Superior temporal gyrus (tissue), 1 donor: Measurements from ENCODE around the gene TNS1.
A peak's percentile ranks its signal among the peaks of the same experiment; 100 is the strongest.

Experiments
- DNase-seq: peaks from one replicate; pipeline ENCODE4 v3.0.0-alpha.2; 2016; ENCODE audit errors: extremely low spot score

The TNS1 gene

DNA sequence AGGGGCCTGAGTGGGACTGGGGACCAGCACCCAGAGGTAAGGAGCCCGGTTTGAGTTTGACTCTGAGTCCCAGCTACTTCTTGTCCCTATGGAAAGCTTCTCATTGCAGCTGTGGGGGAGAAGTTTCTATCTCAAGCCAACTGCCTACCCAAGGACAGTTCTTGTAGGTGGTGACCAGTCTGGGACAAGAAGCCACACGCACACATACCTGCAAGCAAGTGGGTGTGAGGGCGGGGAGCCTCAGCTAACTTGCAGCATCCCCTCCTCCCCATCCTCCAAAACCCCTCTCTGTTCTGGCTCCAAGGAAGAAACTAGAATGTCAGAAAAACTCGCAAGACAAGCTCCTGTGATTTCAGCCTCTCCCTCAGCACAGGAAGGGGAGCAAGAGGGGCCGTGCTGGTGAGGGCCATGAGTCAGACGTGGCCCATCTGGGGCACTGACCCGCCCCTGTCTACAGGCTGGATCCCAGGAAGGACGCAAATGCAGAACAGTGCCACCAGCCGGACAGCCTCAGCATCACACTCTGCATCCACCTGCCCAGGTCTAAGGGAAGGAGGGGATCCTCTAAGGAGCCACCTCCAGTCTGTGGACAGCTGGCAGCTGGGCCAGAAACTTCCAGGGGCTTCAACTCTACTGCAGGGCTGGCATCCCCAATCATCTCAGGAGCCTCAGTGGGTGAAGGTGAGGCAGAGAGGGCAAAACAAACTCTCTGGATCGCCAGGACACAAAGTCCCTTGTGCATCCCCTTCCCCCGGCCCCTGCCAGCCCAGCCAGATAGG lies 103.4 kb downstream of the TNS1 start:
- no peak for DNase-seq

DNA sequence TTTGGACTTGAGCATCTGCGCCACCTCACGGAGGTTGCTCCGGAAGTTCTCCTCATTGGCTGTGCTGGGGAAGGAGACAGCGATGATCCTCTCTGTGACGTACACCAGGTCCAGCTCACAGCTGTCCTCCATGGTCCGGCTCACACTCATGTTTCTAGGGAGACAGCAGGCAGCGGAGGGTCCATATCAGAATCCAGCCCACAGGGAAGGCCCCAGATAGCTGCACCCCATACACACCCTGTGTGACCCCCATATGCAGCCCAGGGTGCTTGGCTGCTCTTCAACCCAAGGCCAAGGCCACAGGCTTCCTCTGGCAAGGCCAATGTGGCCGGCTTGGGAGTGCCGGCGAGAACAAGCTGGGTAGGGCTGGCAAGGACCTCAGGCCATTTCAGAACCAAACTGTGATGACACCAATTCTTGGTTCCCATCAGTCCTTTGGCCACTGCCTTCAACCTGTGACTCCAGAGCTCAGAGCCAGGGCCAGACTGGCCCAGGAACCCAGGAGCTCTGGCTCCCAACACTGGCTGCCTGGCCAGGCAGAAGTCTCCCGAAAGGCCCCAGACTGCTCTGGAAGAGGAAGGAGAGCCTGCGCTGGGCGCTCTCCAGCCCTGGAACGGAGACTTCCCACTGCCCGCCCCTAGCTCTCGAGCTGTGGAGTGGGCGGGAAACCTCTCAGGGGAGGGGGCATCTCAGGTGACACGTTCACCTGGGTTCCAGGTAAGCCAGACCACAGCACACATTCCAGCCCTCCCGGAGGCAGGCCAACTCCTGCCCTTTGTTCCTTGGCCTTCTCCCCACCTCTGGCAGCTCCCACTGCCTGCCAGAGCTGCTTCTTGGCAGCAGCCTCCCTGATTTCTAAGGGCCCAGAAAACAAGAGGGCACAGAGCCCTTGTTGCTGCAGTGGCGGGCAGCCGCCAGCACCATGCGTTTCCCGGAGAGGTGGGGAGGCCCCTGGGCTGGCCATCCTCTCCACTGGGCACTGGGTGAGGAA lies 104.7 kb downstream of the TNS1 start:
- no peak for DNase-seq

DNA sequence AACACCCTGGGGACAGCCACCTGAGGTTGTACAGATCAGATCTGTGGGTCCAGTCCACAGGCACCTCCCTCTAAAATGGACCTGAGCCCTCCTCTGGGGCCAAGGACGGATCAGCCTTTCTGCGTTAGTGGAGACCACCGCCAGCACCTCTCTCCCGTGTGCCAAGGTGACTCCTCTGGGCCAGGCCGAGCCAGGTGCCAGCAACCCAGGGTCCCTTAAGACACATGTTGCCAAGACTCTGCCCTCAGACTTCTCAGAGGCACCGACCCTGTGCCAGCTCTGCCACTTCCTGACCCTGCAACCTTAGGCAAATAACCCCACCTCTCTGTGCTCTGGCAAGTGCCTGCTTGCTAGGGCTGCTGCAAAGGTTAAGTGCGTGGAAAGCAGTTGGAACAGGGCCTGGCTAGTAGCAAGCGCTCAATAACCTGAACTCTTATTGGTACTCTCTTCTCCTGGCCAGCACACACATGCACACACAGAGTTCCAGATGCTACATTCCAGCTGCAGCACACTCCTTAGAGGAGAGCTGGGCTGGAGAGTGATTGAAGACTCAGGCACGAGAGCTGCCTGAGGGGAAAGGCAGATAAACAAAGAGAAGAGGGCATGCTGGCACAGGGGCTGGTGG lies 105.6 kb downstream of the TNS1 start:
- no peak for DNase-seq

DNA sequence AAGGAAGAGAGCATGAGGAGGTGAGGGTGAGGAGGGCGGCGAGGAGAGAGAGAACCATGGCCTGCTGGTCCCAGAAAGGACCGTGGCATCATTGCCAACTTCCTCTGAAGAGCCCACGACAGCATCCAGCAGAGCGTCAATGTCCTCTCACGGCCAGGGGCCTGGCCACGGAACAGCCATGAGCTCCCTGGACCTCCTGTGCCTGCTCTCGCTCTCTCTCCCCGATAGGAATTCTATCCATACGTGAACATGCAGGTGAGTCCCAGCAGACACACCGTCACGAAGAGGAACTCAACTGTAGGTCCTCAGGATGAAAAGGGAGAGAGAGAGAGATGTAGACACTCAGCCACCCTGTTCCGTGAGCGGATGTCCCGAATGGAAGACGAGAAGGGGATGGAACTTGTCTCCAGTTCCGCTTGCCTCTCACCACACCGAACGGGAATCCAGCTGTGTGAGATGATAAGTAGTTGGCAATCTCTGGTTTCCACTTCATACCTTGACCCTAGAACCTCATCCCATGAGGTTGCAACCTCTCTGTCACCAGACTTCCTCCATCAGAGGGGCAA lies 107.6 kb downstream of the TNS1 start:
- no peak for DNase-seq

DNA sequence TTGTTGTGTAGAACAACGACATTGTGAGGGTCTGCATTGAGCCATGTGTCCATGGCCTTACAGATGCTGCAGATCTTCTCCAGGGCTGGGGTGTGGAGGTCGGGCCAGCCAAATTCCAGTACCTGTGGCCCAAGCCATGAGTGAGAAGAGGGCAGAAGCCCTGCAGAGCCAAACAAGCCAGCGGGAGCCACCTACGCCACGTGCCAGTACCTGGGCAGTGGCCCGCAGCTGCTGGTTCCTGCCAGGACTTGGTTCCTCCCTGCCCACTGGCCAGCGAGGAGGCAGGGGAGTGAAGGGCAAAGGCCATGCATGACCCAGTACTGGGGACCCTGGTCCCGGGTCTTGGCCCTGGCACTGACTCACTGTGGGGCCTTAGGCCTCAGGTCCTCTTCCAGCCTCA lies 109.4 kb downstream of the TNS1 start:
- DNase-seq: no peak

DNA sequence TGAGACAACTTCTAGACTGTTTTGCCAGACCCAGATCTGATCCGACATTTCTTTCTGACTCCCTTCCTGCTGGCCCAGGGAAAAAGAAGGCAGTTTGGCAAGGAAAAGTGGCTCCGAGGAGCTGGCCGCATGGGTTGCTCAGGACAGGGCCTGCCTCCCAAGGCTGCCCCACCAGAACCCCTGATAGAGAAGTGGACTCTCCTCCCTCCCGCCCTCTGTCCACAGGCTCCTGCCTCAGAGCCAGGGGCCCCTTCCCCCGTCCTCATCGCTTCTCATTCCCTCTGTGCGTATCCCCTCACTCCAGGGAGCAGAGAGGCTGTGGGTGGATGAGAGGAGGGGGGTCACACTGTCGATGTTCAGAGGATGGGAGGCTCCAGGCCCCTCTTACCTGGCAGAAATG lies 110.2 kb downstream of the TNS1 start:
- DNase-seq: no peak

DNA sequence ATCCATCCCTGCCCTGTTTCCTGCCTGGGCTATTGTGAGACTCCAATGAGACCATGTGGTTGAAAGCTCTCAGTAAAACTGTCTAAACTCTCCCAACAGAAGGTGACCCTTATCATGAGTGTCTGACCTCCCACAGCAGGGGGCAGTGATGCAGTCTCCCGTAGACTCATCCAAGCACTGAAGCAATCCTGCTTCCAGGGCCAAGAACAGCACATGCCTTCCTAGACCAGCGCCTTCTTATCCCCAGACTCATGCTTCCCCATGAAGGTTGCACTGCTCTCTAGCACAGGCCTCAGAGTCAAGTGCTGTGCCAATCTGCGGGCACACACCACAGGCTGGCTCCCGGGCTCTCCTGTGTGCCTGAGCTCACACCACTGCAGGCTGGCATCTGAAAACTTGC lies 112.3 kb downstream of the TNS1 start:
- peak; percentile 50 for DNase-seq

DNA sequence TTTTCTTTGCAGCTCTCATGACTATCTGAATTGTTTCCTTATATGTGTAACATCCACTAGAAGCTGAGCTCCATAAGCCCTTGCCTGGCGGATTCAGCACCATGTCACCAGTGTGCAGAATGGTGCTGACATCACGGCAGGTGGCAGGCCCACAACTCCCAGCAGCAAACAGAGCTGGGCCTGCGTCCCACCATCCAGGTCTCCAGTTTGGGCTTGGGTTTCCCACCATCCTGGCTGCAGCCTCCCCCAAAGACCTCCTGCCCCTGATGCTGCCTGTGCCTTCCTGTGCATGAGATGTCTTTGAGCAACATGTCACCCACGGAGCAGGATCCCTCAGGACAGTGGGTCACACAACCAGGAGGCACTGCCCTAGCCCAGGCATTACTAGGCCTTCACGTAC lies 113.1 kb downstream of the TNS1 start:
- DNase-seq: no peak

DNA sequence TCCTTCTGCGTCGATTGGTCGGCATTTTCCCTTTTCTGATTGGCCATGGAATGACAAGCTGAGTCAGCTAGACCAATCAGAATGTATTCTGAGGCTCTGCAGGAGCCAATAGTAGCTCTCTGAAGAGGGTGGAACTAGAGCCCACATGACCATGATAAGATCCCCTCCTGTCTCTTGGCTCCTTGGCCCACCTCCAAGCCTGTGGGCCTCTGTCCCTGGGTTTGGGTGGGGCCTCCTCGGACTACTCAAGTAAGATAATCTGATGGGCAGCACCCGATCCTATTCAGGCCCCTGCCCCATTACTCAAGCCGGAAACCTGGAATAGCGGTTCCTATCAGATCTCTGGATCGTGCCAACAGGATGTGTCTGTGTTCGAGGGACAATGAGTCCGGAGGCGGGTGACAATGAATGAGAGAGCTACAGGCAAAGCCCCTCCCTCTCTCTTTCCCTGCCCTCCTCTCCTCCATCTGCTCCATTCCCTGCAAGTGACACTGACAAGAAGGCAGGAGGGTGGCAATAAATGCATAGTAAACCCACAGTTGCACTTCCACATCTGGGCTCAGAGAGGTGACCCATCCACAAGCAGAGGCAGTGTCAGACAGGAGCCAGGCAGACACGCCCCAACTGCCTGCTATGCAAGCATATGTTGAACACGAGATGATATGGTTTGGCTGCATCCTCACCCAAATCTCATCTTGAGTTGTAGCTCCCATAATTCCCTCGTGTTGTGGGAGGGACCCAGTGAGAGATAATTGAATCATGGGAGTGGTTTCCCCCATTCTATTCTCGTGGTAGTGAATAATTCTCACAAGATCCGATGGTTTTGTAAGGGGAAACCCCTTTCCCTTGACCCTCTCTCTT lies 114.7 kb downstream of the TNS1 start:
- DNase-seq: no peak

DNA sequence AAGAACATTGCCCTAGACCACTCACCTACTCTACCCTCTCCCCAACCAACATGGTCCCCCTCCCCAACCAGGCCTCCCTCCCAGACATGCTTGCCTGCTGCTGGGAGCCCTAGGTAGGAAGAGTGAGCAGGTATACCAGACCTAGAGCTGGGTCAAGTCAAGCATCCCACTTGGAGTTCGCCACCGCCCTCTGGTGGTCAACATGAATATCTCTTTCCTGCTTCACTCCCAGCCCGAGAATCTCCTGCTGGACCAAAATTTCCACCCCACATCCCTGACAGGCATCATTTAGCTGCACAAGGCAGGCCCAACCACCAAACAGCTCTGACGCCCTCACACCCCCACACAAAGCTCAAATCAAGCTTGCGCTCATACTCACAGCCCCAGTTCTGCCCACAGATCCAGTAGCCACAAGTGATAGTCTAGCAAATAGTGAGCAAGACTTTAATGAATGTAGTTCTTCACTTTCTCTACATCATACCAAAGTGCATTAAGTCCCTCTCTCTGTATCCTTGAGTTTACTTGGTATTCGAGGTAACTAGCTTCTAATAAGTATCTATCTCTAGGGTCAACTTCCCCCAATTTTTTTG lies 116.0 kb downstream of the TNS1 start:
- DNase-seq: peak; percentile 88

DNA sequence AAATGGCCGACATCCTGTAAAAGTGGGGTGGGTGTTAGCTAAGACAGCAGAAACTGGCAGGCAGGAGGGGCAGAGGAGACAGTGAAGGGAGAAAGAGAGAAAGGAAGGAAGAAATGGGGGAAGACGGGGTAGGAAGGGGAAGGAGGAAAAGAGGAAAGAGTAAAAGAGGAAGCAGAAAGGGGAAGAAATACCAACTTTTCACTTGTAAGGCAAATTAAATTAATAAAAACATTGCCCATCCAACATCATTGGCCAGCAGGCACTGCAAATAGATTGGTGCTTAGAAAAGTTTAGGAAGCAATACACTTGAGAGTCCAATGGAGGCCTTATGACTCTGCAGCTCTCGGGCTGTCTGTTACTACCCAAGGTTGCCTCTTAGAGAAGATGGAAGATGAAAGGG lies 116.7 kb downstream of the TNS1 start:
- DNase-seq: no peak

DNA sequence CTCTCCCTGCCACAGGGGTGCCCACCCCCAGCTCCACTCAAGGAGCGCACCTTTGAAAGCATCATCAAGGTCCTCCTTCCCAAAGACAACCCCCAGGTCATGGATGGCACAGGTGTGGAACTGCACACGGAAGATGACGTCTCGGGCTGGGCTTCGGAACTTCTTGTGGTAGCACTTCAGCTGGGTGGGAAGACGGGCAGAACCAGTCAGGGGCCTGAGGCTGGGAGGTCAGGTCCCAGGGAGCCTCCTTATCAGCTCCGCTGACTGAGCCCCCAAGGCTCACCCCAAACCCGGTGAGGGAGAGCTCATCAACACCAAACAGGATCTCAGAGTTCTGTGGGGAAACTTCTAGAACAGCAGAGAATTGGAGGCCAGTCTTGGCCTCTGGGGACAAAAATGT lies 117.8 kb downstream of the TNS1 start:
- DNase-seq: no peak

DNA sequence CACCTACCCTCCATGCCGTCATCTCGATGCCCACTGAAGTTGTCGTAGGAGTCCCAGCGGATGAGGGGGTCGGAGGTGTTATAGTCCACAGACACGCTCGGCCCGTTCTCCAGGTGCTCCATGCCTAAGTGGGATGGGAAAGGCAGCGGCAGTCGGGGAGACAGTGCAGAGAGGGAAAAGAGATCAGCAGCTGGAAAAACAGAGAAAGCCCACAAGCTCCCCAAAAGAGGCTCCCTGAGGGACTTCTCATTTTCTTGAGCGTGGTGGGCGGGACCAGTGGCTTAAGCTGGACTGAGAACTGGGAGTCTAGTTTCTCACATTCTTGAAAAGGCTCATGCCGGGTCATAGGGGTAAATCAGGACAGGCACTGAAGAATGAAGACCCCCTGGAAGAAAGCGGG lies 121.9 kb downstream of the TNS1 start:
- DNase-seq: no peak

DNA sequence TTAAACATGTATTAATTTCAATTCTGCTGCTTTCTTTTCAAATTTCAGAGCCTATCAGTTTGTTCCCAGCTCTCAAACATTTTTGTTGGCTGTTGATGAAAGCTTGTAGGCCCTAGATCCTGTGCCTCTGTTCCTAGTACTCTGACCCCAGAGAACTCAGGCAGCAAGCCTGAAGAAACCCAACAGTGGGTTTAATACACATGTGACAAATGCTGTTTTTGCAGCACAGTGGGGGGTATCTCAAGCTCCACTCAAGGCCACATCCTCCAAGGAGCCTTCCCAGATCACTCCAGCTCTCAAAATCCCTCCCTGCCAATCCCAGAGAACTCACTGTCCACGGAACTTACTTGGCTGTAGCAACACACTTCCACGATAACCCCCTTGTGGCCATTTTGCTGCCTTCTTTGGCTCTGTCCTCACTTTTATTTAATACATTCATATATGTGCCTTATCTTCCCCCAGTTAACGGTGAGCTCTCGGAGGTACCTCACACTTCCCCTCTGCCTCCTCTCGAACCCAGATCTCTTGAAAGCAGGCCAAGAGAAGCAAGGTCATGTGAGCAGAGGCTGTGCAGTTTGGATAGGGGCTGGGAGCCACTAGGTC lies 122.4 kb downstream of the TNS1 start:
- DNase-seq: no peak

DNA sequence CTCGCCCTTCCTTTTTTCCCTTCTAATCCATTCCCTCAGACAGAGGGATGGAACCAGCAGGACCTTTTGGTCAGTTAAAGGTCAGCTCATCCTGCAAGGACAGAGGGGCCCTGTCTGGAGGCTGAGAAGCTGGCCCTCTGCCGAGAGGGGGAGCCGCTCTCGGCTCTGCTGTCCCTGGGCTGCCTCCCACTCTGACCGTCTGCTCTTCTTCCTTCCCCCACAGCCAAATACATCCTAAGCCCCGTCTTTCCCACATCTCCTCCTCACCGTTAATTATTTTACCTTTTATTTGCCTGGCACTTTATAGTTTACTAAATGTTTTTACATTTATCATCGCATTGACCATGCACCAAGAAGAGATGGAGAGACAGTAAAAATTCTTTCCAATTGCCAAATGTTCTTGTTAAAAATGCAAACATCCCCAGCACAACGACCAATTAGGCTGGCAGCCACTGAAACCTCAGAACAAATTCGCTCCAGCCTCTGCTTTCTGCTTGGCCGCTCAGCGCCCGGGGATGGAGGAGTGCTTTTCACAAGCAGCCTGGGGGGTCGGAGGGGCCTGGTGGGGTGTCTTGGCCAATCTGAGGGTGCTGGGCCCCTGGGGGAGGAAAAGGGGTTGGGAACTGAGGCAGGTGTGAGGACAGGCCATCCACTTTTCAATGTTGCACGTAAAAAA lies 123.7 kb downstream of the TNS1 start:
- DNase-seq: no peak

DNA sequence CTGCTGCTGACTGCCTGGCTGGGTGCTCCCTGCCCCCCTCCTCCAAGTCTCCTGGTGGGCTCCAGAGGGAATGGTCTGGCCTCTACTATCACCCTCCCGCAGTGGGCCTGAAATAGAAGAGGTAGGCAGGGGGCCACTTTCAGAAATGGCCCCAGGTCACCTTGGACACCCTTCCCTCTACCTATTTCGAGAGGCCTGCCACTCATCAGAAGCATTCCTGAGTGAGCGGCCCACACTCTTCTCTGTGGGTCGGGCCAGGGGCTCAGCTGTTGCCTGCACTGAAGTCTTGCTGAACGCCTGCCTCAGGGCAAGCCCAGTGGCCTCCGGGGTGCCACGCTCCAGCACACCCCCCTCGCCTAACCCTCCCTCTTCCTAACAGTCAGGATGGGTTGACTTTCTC lies 124.9 kb downstream of the TNS1 start:
- DNase-seq: no peak

DNA sequence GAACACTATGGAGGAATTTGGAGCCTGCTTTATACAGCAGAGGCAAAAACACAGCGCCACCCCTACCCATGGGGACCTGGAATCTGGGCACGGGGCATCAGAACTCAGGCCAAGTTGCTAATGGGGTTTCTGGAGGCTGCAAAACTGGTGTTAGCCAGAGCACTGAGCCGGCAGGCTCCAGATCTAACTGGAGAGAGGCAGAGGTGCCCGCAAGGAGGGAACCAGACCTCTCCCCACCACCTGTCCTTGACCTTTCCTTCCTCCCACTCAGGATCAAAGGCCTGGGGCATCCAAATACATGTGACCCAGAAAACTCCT lies 126.6 kb downstream of the TNS1 start:
- DNase-seq: no peak

DNA sequence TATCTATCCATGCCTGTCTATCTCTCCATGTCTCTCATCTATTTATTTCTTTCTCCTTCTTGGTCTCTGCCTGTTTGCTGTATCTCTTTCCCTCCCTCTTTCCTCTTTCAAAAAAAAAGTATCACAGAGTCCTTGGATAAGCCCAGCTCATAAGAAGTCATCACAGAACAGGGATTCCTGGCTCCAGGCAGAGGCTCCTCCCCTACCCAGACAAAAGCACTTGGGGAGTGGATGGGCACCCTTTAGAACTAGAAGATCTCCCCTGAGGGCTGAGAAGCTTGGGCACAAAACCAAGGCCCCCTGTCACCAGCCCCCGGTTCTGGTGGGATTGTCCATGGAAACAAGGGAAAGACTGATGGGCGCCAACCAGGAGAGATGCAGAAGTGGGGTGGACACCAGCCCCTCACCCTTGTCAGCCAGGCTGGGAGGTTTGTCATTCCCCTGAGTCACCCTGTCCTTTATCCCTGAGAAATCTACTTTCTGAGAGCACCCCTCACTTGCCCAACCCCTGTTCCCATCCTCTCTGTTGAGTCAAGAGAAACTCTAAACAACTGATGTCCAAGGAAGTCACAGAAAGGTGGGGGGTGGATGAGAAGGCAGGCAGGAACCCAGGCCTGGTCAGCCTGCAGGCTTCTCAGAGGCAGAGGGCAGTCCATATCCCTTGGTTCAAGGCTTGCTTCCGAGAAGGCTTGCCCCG lies 127.1 kb downstream of the TNS1 start:
- DNase-seq: no peak

DNA sequence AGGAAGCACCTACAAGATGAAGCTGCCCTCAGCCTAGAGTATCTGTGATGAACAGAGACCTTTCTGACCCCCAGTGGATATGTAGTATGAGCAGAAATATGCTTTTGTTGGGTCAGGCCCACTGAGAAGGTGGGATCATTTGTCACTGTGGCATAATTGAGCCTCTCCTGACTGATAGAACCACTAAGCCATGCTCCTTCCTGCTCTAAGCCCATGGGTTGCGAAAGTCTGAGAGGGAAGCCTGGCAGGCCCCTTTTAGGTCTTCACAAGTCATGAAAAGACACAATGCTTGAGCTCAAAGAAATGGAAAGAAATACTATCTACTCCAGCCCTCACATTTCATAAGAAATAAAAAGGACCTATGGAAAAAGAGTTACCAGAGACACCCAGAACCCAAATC lies 127.7 kb downstream of the TNS1 start:
- no peak for DNase-seq
